GM13976 (cell line): ENCODE measurements around the gene UNKL.

Experiments
- DNase-seq: peaks from one replicate; pipeline ENCODE4 v3.0.0; 2012; ENCODE audit warnings: low spot score
- CTCF ChIP-seq: IDR thresholded peaks from 2 replicates; pipeline ENCODE4 v1.5.1; 2012; ENCODE audit warnings: borderline replicate concordance, mild to moderate bottlenecking; ENCODE audit not compliant: insufficient read depth; ENCODE audit errors: extremely low read depth, missing control alignments, control extremely low read depth
- in situ Hi-C: fragments of 300-500 bp; cut with MboI; formaldehyde crosslinking; loops from one replicate; pipeline ENCODE4 v1.12.0; 2022; ENCODE audit warnings: low sequenced_read_pairs, mixed read lengths, inconsistent platforms; ENCODE audit not compliant: unreplicated experiment

The UNKL gene

GRCh38 chr16:1446296-1447080 is 32.0 kb upstream of the UNKL start:
- no peak for TF ChIP-seq CTCF
- in situ Hi-C loops: no loop called here
- DNase-seq: no peak

- DNase-seq: no peak
- in situ Hi-C loops: no loop called here
- TF ChIP-seq CTCF: no peak
Measured at GRCh38 chr16:1445518-1446203, 31.2 kb upstream of the UNKL start.

GRCh38 chr16:1444730-1445517 is 30.4 kb upstream of the UNKL start:
- TF ChIP-seq CTCF: no peak
- in situ Hi-C loops: no loop called here
- no peak for DNase-seq

- DNase-seq: no peak
- in situ Hi-C loops: no loop called here
- no peak for TF ChIP-seq CTCF
Measured at GRCh38 chr16:1443980-1444729, 29.7 kb upstream of the UNKL start, which contains the start of gene CCDC154. Gene CCDC154, minus strand, starts transcription at chr16:1444556. Its CDS starts 234 bp downstream, at chr16:1444322.

- DNase-seq: no peak
- no peak for TF ChIP-seq CTCF
- in situ Hi-C loops: no loop called here
Measured at GRCh38 chr16:1443403-1443973, 29.0 kb upstream of the UNKL start.

- no peak for DNase-seq
- in situ Hi-C loops: no loop called here
- TF ChIP-seq CTCF: no peak
Measured at GRCh38 chr16:1442697-1443096, 28.2 kb upstream of the UNKL start.
